ENCODE measurements around the gene COL6A1. TPM values are rescaled to one million over a fixed set of nuclear protein-coding genes. Genes with fewer than 3 reads are reported as not detected.

COL6A1 gene
- total and polyA plus RNA-seq, 2 donors: 678 to 1,050 TPM

- DNase-seq (ENCODE audit: extremely low spot score): no peak
- Histone ChIP-seq H3K4me1 (ENCODE audit: insufficient read depth) (no peaks in the 10 kb centered on the region), H3K36me3 (ENCODE audit: insufficient read depth) (peaks cover 2% of the 10 kb centered on the region), H3K27ac (ENCODE audit: low read depth) (no peak overlapping the region), H3K4me3 (ENCODE audit: low read depth, low read length) (no peak overlapping the region)
- 79% methylated on average over 24 of the region's 24 CpGs for WGBS
Observed at GRCh38 chr21:45994086-45994661, 12.6 kb downstream of the COL6A1 start.

- DNase-seq (ENCODE audit: extremely low spot score): no peak
- peaks cover 2% of the 10 kb centered on the region for H3K36me3 ChIP-seq (ENCODE audit: insufficient read depth)
- no peak overlapping the region for H3K27ac ChIP-seq (ENCODE audit: low read depth)
- 76% methylated on average over 33 of the region's 33 CpGs for WGBS
- H3K4me1 ChIP-seq (ENCODE audit: insufficient read depth): no peaks in the 10 kb centered on the region
- H3K4me3 ChIP-seq (ENCODE audit: low read depth, low read length): no peak overlapping the region
Observed at GRCh38 chr21:45994759-45995685, 13.5 kb downstream of the COL6A1 start.

GRCh38 chr21:45995686-45996179 is 14.2 kb downstream of the COL6A1 start:
- H3K36me3 ChIP-seq (ENCODE audit: insufficient read depth): peaks cover 2% of the 10 kb centered on the region
- no peaks in the 10 kb centered on the region for H3K4me1 ChIP-seq (ENCODE audit: insufficient read depth)
- H3K4me3 ChIP-seq (ENCODE audit: low read depth, low read length): no peak overlapping the region
- DNase-seq (ENCODE audit: extremely low spot score): no peak
- H3K27ac ChIP-seq (ENCODE audit: low read depth): no peak overlapping the region
- 63% methylated on average over 6 of the region's 6 CpGs for WGBS

- H3K27ac ChIP-seq (ENCODE audit: low read depth): no peak overlapping the region
- DNase-seq (ENCODE audit: extremely low spot score): no peak
- H3K4me3 ChIP-seq (ENCODE audit: low read depth, low read length): no peak overlapping the region
- WGBS: 85% methylated on average over 27 of the region's 27 CpGs
- H3K4me1 ChIP-seq (ENCODE audit: insufficient read depth): no peaks in the 10 kb centered on the region
- H3K36me3 ChIP-seq (ENCODE audit: insufficient read depth): peaks cover 2% of the 10 kb centered on the region
Observed at GRCh38 chr21:45996311-45997204, 15.0 kb downstream of the COL6A1 start.

GRCh38 chr21:45997205-45997494 is 15.6 kb downstream of the COL6A1 start:
- no peak for DNase-seq (ENCODE audit: extremely low spot score)
- Histone ChIP-seq H3K27ac (ENCODE audit: low read depth) (no peak overlapping the region), H3K4me3 (ENCODE audit: low read depth, low read length) (no peak overlapping the region), H3K36me3 (ENCODE audit: insufficient read depth) (peaks cover 2% of the 10 kb centered on the region), H3K4me1 (ENCODE audit: insufficient read depth) (no peaks in the 10 kb centered on the region)
- 81% methylated on average over 9 of the region's 9 CpGs for WGBS

- no peak for DNase-seq (ENCODE audit: extremely low spot score)
- H3K4me3 ChIP-seq (ENCODE audit: low read depth, low read length): no peak overlapping the region
- 93% methylated on average over 38 of the region's 38 CpGs for WGBS
- H3K27ac ChIP-seq (ENCODE audit: low read depth): no peak overlapping the region
- no peaks in the 10 kb centered on the region for H3K4me1 ChIP-seq (ENCODE audit: insufficient read depth)
- peaks cover 2% of the 10 kb centered on the region for H3K36me3 ChIP-seq (ENCODE audit: insufficient read depth)
Observed at GRCh38 chr21:45997495-45998275, 16.1 kb downstream of the COL6A1 start.

- 89% methylated on average over 22 of the region's 22 CpGs for WGBS
- Histone ChIP-seq H3K36me3 (ENCODE audit: insufficient read depth) (peaks cover 2% of the 10 kb centered on the region), H3K4me1 (ENCODE audit: insufficient read depth) (no peaks in the 10 kb centered on the region), H3K27ac (ENCODE audit: low read depth) (no peak overlapping the region), H3K4me3 (ENCODE audit: low read depth, low read length) (no peak overlapping the region)
- DNase-seq (ENCODE audit: extremely low spot score): no peak
Observed at GRCh38 chr21:45998276-45998701, 16.7 kb downstream of the COL6A1 start.

- no peaks in the 10 kb centered on the region for H3K4me1 ChIP-seq (ENCODE audit: insufficient read depth)
- H3K4me3 ChIP-seq (ENCODE audit: low read depth, low read length): no peak overlapping the region
- H3K36me3 ChIP-seq (ENCODE audit: insufficient read depth): peaks cover 2% of the 10 kb centered on the region
- no peak for DNase-seq (ENCODE audit: extremely low spot score)
- H3K27ac ChIP-seq (ENCODE audit: low read depth): no peak overlapping the region
- 92% methylated on average over 33 of the region's 33 CpGs for WGBS
Observed at GRCh38 chr21:45998871-45999580, 17.5 kb downstream of the COL6A1 start.

- Histone ChIP-seq H3K27ac (ENCODE audit: low read depth) (no peak overlapping the region), H3K36me3 (ENCODE audit: insufficient read depth) (peaks cover 4% of the 10 kb centered on the region), H3K4me1 (ENCODE audit: insufficient read depth) (no peaks in the 10 kb centered on the region), H3K4me3 (ENCODE audit: low read depth, low read length) (no peak overlapping the region)
- WGBS: 73% methylated on average over 21 of the region's 21 CpGs
- DNase-seq (ENCODE audit: extremely low spot score): no peak
Observed at GRCh38 chr21:45999581-46000181, 18.1 kb downstream of the COL6A1 start.

GRCh38 chr21:46000182-46000730 is 18.7 kb downstream of the COL6A1 start:
- H3K36me3 ChIP-seq (ENCODE audit: insufficient read depth): peaks cover 4% of the 10 kb centered on the region
- no peaks in the 10 kb centered on the region for H3K4me1 ChIP-seq (ENCODE audit: insufficient read depth)
- H3K27ac ChIP-seq (ENCODE audit: low read depth): no peak overlapping the region
- no peak for DNase-seq (ENCODE audit: extremely low spot score)
- WGBS: 69% methylated on average over 27 of the region's 27 CpGs
- no peak overlapping the region for H3K4me3 ChIP-seq (ENCODE audit: low read depth, low read length)

GRCh38 chr21:46000731-46001641 is 19.4 kb downstream of the COL6A1 start:
- no peak for DNase-seq (ENCODE audit: extremely low spot score)
- Histone ChIP-seq H3K4me3 (ENCODE audit: low read depth, low read length) (no peak overlapping the region), H3K4me1 (ENCODE audit: insufficient read depth) (no peaks in the 10 kb centered on the region), H3K27ac (ENCODE audit: low read depth) (no peak overlapping the region), H3K36me3 (ENCODE audit: insufficient read depth) (peaks cover 4% of the 10 kb centered on the region)
- WGBS: 74% methylated on average over 44 of the region's 44 CpGs

All from urinary bladder (tissue), 4 donors.